Measurements from ENCODE around the gene RNF141.
A peak's percentile ranks its signal among the peaks of the same experiment; 100 is the strongest.

Gene RNF141

DNA sequence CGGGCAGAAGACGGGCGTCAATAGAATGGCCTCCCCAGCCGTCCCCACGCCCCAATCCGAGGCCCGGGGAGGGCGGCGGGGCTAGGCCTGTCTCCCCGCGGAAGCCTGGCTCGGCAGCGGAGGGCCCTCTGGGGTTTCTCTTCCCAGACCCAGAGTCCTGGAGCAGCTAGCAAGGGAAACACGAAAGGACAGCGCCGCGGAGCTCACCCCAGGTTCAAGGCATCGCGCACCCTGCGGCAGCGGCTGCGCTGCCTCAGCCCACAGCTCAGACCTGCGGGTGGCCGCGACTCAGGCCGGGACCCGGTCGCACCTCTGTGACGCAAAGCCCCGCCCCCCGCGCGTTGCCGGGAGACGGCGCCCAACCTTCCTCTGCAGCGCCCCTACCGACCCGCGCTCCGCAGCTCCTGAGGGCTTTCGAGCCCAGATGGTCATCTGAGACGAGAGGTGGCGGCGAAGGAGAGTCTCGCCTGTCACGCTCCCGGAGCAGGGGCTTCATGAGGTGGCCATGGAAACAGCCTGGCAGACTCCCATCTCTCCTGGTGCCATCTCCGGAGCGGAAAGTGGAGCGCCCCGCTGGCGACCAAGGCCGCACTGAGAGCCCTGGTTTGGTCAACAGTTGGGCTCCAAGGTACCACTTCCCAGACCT, at the start of gene RNF141:
Gene RNF141 (minus strand): TSS at position 273 of the 646 bp plus-strand sequence. CDS start 7,029 bp downstream, outside the sequence.
- TF ChIP-seq, protein P1, sequence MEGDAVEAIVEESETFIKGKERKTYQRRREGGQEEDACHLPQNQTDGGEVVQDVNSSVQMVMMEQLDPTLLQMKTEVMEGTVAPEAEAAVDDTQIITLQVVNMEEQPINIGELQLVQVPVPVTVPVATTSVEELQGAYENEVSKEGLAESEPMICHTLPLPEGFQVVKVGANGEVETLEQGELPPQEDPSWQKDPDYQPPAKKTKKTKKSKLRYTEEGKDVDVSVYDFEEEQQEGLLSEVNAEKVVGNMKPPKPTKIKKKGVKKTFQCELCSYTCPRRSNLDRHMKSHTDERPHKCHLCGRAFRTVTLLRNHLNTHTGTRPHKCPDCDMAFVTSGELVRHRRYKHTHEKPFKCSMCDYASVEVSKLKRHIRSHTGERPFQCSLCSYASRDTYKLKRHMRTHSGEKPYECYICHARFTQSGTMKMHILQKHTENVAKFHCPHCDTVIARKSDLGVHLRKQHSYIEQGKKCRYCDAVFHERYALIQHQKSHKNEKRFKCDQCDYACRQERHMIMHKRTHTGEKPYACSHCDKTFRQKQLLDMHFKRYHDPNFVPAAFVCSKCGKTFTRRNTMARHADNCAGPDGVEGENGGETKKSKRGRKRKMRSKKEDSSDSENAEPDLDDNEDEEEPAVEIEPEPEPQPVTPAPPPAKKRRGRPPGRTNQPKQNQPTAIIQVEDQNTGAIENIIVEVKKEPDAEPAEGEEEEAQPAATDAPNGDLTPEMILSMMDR (IDR thresholded peaks at IDR 0.05; ENCODE audit: control insufficient read depth, insufficient read depth, low read depth, low read length, missing control alignments): peak; percentile 87
- DNase-seq (ENCODE audit: low read depth): peak; percentile 51
- peak within 1 kb of the TSS; percentile 97 for H3K4me3 ChIP-seq (ENCODE audit: control insufficient read depth, low read depth, low read length)

- TF ChIP-seq, protein P1 (IDR thresholded peaks at IDR 0.05; ENCODE audit: control insufficient read depth, insufficient read depth, low read depth, low read length, missing control alignments): no peak
- no peak for DNase-seq (ENCODE audit: low read depth)
- H3K4me3 ChIP-seq (ENCODE audit: control insufficient read depth, low read depth, low read length): no peak overlapping the region
Measured at GRCh38 chr11:10590218-10590915, 49.4 kb upstream of the RNF141 start.

DNA sequence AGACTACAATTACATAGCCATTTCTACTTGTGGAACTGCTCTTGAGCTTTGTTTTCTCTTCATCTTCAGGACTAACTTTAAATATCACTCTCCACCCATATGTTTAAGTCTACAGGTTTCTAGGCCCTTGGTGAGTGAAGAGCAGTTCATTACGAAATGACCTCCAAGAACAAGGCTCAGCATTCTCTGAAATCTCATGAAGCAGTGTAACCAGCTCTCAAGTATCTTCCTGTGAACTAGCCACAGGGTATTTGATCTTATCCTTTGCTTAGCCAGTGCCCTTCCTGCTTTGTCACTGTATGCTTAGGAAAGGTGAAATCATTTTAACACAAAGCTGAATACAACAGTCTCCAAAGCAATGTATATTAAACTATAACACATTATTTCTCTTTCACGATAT, 47.9 kb upstream of the RNF141 start:
- no peak for DNase-seq (ENCODE audit: low read depth)
- TF ChIP-seq, protein P1 (IDR thresholded peaks at IDR 0.05; ENCODE audit: control insufficient read depth, insufficient read depth, low read depth, low read length, missing control alignments): no peak
- no peak overlapping the region for H3K4me3 ChIP-seq (ENCODE audit: control insufficient read depth, low read depth, low read length)

DNA sequence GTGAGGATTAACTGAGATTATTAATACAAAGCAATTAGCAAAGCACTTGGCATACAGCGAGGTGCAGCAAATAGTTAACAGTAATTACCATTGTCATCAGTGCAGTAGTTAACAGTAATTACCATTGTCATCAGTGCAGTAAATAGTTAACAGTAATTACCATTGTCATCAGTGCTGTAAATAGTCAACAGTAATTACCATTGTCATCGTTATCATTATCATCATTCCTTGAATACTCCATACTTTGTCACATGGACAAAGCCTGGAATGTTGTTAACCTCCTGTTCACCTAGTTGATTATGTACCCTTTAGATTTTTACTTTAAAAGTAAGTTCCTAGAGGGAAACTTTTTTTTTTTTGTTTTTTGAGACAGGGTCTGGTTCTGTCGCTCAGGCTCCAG, 47.0 kb upstream of the RNF141 start:
- TF ChIP-seq, protein P1 (IDR thresholded peaks at IDR 0.05; ENCODE audit: control insufficient read depth, insufficient read depth, low read depth, low read length, missing control alignments): no peak
- no peak for DNase-seq (ENCODE audit: low read depth)
- H3K4me3 ChIP-seq (ENCODE audit: control insufficient read depth, low read depth, low read length): no peak overlapping the region

GRCh38 chr11:10587388-10587787, 46.4 kb upstream of the RNF141 start:
- no peak overlapping the region for H3K4me3 ChIP-seq (ENCODE audit: control insufficient read depth, low read depth, low read length)
- TF ChIP-seq, protein P1 (IDR thresholded peaks at IDR 0.05; ENCODE audit: control insufficient read depth, insufficient read depth, low read depth, low read length, missing control alignments): no peak

GRCh38 chr11:10584071-10584501, 43.1 kb upstream of the RNF141 start:
- peak; percentile 35 for DNase-seq (ENCODE audit: low read depth)
- H3K4me3 ChIP-seq (ENCODE audit: control insufficient read depth, low read depth, low read length): no peak overlapping the region
- TF ChIP-seq, protein P1 (IDR thresholded peaks at IDR 0.05; ENCODE audit: control insufficient read depth, insufficient read depth, low read depth, low read length, missing control alignments): no peak

More at GRCh38 chr11:10587388-10587787, 46.4 kb upstream of the RNF141 start:
- no peak for DNase-seq (ENCODE audit: low read depth)

Measured in AG09309 (cell line).